GM18951 (cell line): Measurements from ENCODE around the gene NXN.
"Not testable (repeated sequence)": the region's sequence is repeated elsewhere in the genome, so short reads cannot be mapped to it uniquely, and the experiment has no call there.

Experiments
- POLR2A ChIP-seq: IDR thresholded peaks from 4 replicates; pipeline ENCODE4 v1.6.1; 2011; ENCODE audit warnings: mild to moderate bottlenecking; ENCODE audit not compliant: insufficient read length, insufficient read depth; ENCODE audit errors: extremely low read depth
- in situ Hi-C: fragments of 300-500 bp; cut with MboI; formaldehyde crosslinking; loops from one replicate; pipeline ENCODE4 v1.12.0; 2022; ENCODE audit warnings: low sequenced_read_pairs, mixed read lengths, inconsistent platforms; ENCODE audit not compliant: unreplicated experiment

The NXN gene

GRCh38 chr17:867896-868489 is 111.6 kb downstream of the NXN start:
- TF ChIP-seq POLR2A = no peak
- in situ Hi-C loops = no loop called here

- in situ Hi-C loops = not testable (repeated sequence)
Observed at GRCh38 chr17:867238-867637, 112.3 kb downstream of the NXN start.

GRCh38 chr17:866568-867103 is 112.9 kb downstream of the NXN start:
- in situ Hi-C loops = no loop called here
- no peak for TF ChIP-seq POLR2A

GRCh38 chr17:864315-864714 is 115.3 kb downstream of the NXN start:
- in situ Hi-C loops = no loop called here
- no peak for TF ChIP-seq POLR2A

- in situ Hi-C loops = no loop called here
Observed at GRCh38 chr17:863880-864279, 115.7 kb downstream of the NXN start.

GRCh38 chr17:862582-862981 is 117.0 kb downstream of the NXN start:
- in situ Hi-C loops = no loop called here
- TF ChIP-seq POLR2A = no peak

More at GRCh38 chr17:863880-864279, 115.7 kb downstream of the NXN start:
- TF ChIP-seq POLR2A = no peak

GRCh38 chr17:861364-861763 is 118.2 kb downstream of the NXN start:
- in situ Hi-C loops = no loop called here
- no peak for TF ChIP-seq POLR2A

- TF ChIP-seq POLR2A = no peak
- in situ Hi-C loops = no loop called here
Observed at GRCh38 chr17:860805-861204, 118.8 kb downstream of the NXN start.

GRCh38 chr17:859824-860195 is 119.8 kb downstream of the NXN start:
- in situ Hi-C loops = no loop called here
- no peak for TF ChIP-seq POLR2A

GRCh38 chr17:859061-859823 is 120.3 kb downstream of the NXN start:
- in situ Hi-C loops = no loop called here

GRCh38 chr17:856149-856548 is 123.4 kb downstream of the NXN start:
- in situ Hi-C loops = no loop called here

More at GRCh38 chr17:859061-859823, 120.3 kb downstream of the NXN start:
- TF ChIP-seq POLR2A = no peak

GRCh38 chr17:855569-855968 is 124.0 kb downstream of the NXN start:
- in situ Hi-C loops = no loop called here

More at GRCh38 chr17:856149-856548, 123.4 kb downstream of the NXN start:
- no peak for TF ChIP-seq POLR2A

GRCh38 chr17:852850-853249 is 126.7 kb downstream of the NXN start:
- in situ Hi-C loops = not testable (repeated sequence)

More at GRCh38 chr17:855569-855968, 124.0 kb downstream of the NXN start:
- no peak for TF ChIP-seq POLR2A

- no peak for TF ChIP-seq POLR2A
- in situ Hi-C loops = no loop called here
Observed at GRCh38 chr17:852349-852748, 127.2 kb downstream of the NXN start.

GRCh38 chr17:851924-852323 is 127.7 kb downstream of the NXN start:
- no peak for TF ChIP-seq POLR2A
- in situ Hi-C loops = no loop called here
